K562 (cell line): Measurements from ENCODE around the gene RPL28. TPM values are rescaled to one million over a fixed set of nuclear protein-coding genes. Genes with fewer than 3 reads are reported as not detected.

Experiments
- CREB1 ChIP-seq, 2 experiments: sonication (generic) in 1 of 2; formaldehyde crosslinking in 1 of 2; IDR thresholded peaks; 2 replicates each; pipeline versions ENCODE4 v1.6.1 to v1.8.0; 2012 to 2022; ENCODE audit warnings: inconsistent platforms in 1 of 2, mild to moderate bottlenecking in 1 of 2, missing genetic modification reagents in 1 of 2, moderate library complexity in 1 of 2
- ERF ChIP-seq: fragments of 450-650 bp; formaldehyde crosslinking; IDR thresholded peaks from 2 replicates; pipeline ENCODE4 v1.4.0; 2020; ENCODE audit warnings: mild to moderate bottlenecking, mixed read lengths
- HNRNPLL ChIP-seq: fragments of 200-400 bp; formaldehyde crosslinking; IDR thresholded peaks from 2 replicates; pipeline ENCODE4 v1.6.1; 2017; ENCODE audit warnings: low read length, low read depth, mild to moderate bottlenecking; ENCODE audit not compliant: poor library complexity, severe bottlenecking
- PHF21A ChIP-seq: fragments of 450-650 bp; IDR thresholded peaks from 2 replicates; pipeline ENCODE4 v1.6.1; 2017; ENCODE audit warnings: low read depth, borderline replicate concordance
- PHF8 ChIP-seq: fragments of 200-600 bp; sonication (generic); IDR thresholded peaks from 2 replicates; pipeline ENCODE4 v1.6.1; 2012; ENCODE audit warnings: mixed run types, mild to moderate bottlenecking, inconsistent platforms, low read length, moderate library complexity, borderline replicate concordance
- POLR2A ChIP-seq: fragments of 450-650 bp; conservative IDR thresholded peaks from 2 replicates; pipeline ENCODE4 v1.6.1; 2016
- POLR3G ChIP-seq: IDR thresholded peaks from 2 replicates; pipeline ENCODE4 v1.6.1; 2011; ENCODE audit not compliant: insufficient read length, insufficient replicate concordance; ENCODE audit errors: extremely low read depth
- PRPF4 ChIP-seq: fragments of 200-400 bp; formaldehyde crosslinking; IDR thresholded peaks from one replicate; pipeline ENCODE4 v1.6.1; 2017; ENCODE audit warnings: low read length, low read depth, mild to moderate bottlenecking; ENCODE audit not compliant: insufficient read depth, poor library complexity, severe bottlenecking
- RBFOX2 ChIP-seq: fragments of 200-400 bp; formaldehyde crosslinking; IDR thresholded peaks from 2 replicates; pipeline ENCODE4 v1.6.1; 2017; ENCODE audit warnings: low read depth, mild to moderate bottlenecking, low read length, moderate library complexity
- RCOR1 ChIP-seq, 2 experiments: IDR thresholded peaks; 2 replicates each; pipeline ENCODE4 v1.6.1; 2012; ENCODE audit warnings: low read depth in 2 of 2, low read length in 2 of 2, borderline replicate concordance in 1 of 2, improper control_type of control experiment in 1 of 2
- SNRNP70 ChIP-seq: fragments of 200-400 bp; formaldehyde crosslinking; optimal IDR thresholded peaks from 2 replicates; pipeline ENCODE3; 2017; ENCODE audit warnings: low read depth, low read length
- SOX6 ChIP-seq: fragments of 450-650 bp; IDR thresholded peaks from 2 replicates; pipeline ENCODE4 v1.6.1; 2014; ENCODE audit warnings: mild to moderate bottlenecking
- TFAP4 ChIP-seq: sonication (generic); formaldehyde crosslinking; IDR thresholded peaks from 2 replicates; pipeline ENCODE4 v1.8.0; 2022; ENCODE audit warnings: missing genetic modification reagents, mild to moderate bottlenecking, moderate library complexity, borderline replicate concordance
- YY1 ChIP-seq, 3 experiments: IDR thresholded peaks; 2 replicates each; pipeline ENCODE4 v1.6.1; 2011; ENCODE audit warnings: low read length in 2 of 3, mild to moderate bottlenecking in 2 of 3, moderate library complexity in 2 of 3, borderline replicate concordance in 1 of 3, control low read depth in 1 of 3, low read depth in 1 of 3; ENCODE audit not compliant: insufficient read depth in 3 of 3, insufficient replicate concordance in 2 of 3, control insufficient read depth in 1 of 3, insufficient read length in 1 of 3; ENCODE audit errors: extremely low read depth in 1 of 3
- ZKSCAN8 ChIP-seq: fragments of 200-800 bp; sonication (Bioruptor generic); IDR thresholded peaks from 2 replicates; pipeline ENCODE4 v1.6.1; 2016; ENCODE audit warnings: missing genetic modification characterization, missing compliant biosample characterization
- ZNF3 ChIP-seq: fragments of 250-450 bp; sonication (Bioruptor Pico); IDR thresholded peaks from 2 replicates; pipeline ENCODE4 v1.5.0; 2021; ENCODE audit warnings: mild to moderate bottlenecking, moderate library complexity
- ZNF639 ChIP-seq, 2 experiments: fragments of 200-800 bp in 1 of 2; sonication (Bioruptor generic) in 1 of 2; sonication (generic) in 1 of 2; formaldehyde crosslinking in 1 of 2; IDR thresholded peaks in 1 of 2; conservative IDR thresholded peaks in 1 of 2; 2 replicates each; pipeline versions ENCODE4 v1.5.0 to v1.6.1; 2016 to 2020; ENCODE audit warnings: missing compliant biosample characterization in 1 of 2, missing genetic modification characterization in 1 of 2, missing genetic modification reagents in 1 of 2
- ZNF740 ChIP-seq, 3 experiments: fragments of 200-800 bp in 1 of 3; sonication (Bioruptor generic) in 1 of 3; sonication (generic) in 1 of 3; formaldehyde crosslinking in 1 of 3; IDR thresholded peaks; 2 replicates each; pipeline versions ENCODE4 v1.6.1 to v1.8.0; 2016 to 2022; ENCODE audit warnings: mild to moderate bottlenecking in 2 of 3, missing compliant biosample characterization in 2 of 3, missing genetic modification characterization in 2 of 3, missing genetic modification reagents in 1 of 3
- ZNF79 ChIP-seq: fragments of 250-450 bp; sonication (Bioruptor Pico); IDR thresholded peaks from 2 replicates; pipeline ENCODE4 v1.4.0; 2020; ENCODE audit warnings: low read depth, mild to moderate bottlenecking, moderate library complexity
- polyA plus RNA-seq, 8 experiments: library from polyadenylated mRNA; depleted of rRNA in 4 of 8; stranded (reverse) in 5 of 8; unstranded in 3 of 8; fragments of >200 nt; fragmentation: Nextera tagmentation in 2 of 8; fragmentation: Illumina TruSeq in 1 of 8; extraction: Ambion mirVana in 2 of 8; extraction: Trizol in 1 of 8; gene quantifications; 2 replicates each; pipeline versions ENCODE4 v1.2.1 to v1.2.3, GENCODE V29; 2011 to 2014; ENCODE audit warnings: inconsistent platforms in 1 of 8, missing spikeins in 1 of 8
- total RNA-seq, 7 experiments: library from RNA; depleted of rRNA in 6 of 7; stranded (reverse); fragments of >200 nt in 6 of 7; fragmentation: Illumina TruSeq in 2 of 7; extraction: Trizol in 2 of 7; gene quantifications; 2 replicates each; pipeline versions ENCODE4 v1.2.1 to v1.2.3, GENCODE V29; 2011 to 2021; ENCODE audit warnings: low replicate concordance in 1 of 7

The RPL28 gene
- total and polyA plus RNA-seq, 9 of the 15 experiments (the other 6 are each of a cell fraction or from before 2014, with no cell fraction given) = 124 to 3,106 (median 622) TPM

GRCh38 chr19:55384131-55384919, 1.4 kb upstream of the RPL28 start, which contains the start of gene TMEM238 (continued):
- TF ChIP-seq RCOR1 (IDR thresholded peaks at IDR 0.05; ENCODE audit: borderline replicate concordance in 1 of 2, low read depth in 2 of 2, low read length in 2 of 2) (no peak), TFAP4 (CRISPR knock-in tag) (peak; percentile 19; the same call in 1 of the 2 replicates), ZNF740 (CRISPR knock-in tag; IDR thresholded peaks at IDR 0.05) (no peak), ZNF740 (tag; IDR thresholded peaks at IDR 0.05) (no peak), PHF8 (peak; percentile 14; the same call in 1 of the 2 replicates), SOX6 (no peak), ZNF3 (CRISPR knock-in tag) (no peak), YY1 (IDR thresholded peaks at IDR 0.05; ENCODE audit: borderline replicate concordance in 1 of 3, control insufficient read depth in 1 of 3, extremely low read depth in 1 of 3, insufficient read depth in 3 of 3, insufficient read length in 1 of 3, insufficient replicate concordance in 2 of 3, low read depth in 1 of 3, low read length in 2 of 3) (peak in 2 of 3 experiments; percentile 65 to 81), PRPF4 (no peak), POLR3G (no peak), SNRNP70 (no peak), RBFOX2 (peak; percentile 76), ZNF79 (no peak), ZKSCAN8 (CRISPR knock-in tag) (no peak), CREB1 (IDR thresholded peaks at IDR 0.05) (no peak), CREB1 (CRISPR knock-in tag; IDR thresholded peaks at IDR 0.05) (no peak), POLR2A (0 out of 2 replicates have a peak, but pooled peaks have one; percentile 35), PHF21A (0 out of 2 replicates have a peak, but pooled peaks have one; percentile 19), HNRNPLL (no peak), ZNF639 (CRISPR knock-in tag; conservative IDR thresholded peaks at IDR 0.05 in 1 of 2, IDR thresholded peaks at IDR 0.05 in 1 of 2) (no peak), ERF (CRISPR knock-in tag) (0 out of 2 replicates have a peak, but pooled peaks have one; percentile 30)
